NCI-H226 (cell line): ENCODE data around the gene ASMTL.
"Not testable (repeated sequence)": the region's sequence is repeated elsewhere in the genome, so short reads cannot be mapped to it uniquely, and the experiment has no call there.

Source experiments
- DNase-seq: peaks from one replicate; pipeline ENCODE4 v3.0.0-alpha.2; 2015

ASMTL gene

DNA sequence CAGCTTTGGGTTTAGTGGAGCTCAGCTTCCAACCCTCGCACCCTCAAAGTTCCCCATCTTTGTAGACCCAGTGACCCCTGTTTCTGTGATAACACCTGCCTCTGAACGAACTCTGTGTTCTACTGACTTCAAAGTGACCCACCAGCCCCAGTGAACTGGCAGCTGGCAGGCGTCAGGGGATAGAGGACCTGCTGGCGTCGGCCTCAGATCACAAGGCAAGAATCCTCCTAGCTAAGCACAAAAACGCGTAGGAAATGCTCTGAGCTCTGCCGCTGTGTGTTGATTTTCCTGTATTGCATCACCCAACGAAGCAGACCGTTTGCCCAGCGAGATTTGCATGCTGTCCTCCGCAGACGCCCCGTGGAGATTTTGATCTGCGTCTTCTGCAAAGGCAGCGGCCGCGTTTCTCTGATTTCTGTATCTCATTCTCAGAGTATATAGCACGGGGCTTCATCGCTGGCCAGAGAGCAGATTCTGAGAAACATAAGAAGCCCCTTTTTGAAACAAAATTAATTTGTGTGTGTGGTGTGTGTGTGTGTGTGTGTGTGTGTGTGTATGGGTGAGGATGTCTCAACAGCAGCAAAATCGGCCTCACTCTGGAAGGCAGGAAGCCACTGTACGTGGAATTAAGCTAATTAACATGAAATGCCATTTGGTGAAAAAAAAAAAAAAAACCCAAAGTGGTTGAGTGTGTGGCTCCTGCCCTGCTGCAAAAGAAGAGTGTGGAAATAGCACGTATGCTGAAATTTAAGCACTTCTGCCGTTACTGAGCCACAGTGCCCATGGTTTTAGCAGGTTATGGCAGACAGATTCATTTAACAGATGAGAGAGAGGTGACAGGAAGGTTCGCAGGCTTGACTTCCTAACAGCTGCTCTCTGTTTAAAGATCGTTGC is 29.2 kb upstream of the ASMTL start:
- DNase-seq, result peak; percentile 33

DNA sequence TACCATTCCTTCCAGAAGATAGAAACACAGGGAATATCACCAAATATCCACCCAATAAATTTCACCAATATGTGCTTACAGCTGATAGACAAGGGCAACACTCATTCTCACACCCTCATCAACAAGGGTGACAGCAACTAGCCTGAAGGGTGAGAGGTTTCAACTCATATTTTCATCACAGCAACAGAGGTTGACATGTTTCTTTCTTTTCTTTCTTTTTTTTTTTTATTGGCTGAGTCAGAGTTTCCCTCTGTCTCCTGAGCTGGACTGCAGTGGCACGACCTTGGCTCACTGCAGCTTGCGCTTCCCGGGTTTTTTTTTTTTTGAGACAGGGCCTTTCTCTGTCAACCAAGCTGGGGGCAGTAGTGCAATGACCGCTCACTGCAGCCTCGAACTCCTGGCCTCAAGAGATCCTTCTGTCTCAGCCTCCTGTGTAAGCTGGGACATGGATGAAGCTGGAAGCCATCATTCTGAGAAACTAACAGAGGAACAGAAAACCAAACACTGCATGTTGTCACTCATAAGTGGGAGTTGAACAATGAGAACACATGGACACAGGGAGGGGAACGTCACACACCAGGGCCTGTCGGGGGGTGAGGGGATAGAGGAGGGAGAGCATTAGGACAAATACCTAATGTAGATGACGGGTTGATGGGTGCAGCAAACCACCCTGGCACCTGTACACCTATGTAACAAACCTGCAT is 27.5 kb upstream of the ASMTL start:
- DNase-seq, result no peak

DNA sequence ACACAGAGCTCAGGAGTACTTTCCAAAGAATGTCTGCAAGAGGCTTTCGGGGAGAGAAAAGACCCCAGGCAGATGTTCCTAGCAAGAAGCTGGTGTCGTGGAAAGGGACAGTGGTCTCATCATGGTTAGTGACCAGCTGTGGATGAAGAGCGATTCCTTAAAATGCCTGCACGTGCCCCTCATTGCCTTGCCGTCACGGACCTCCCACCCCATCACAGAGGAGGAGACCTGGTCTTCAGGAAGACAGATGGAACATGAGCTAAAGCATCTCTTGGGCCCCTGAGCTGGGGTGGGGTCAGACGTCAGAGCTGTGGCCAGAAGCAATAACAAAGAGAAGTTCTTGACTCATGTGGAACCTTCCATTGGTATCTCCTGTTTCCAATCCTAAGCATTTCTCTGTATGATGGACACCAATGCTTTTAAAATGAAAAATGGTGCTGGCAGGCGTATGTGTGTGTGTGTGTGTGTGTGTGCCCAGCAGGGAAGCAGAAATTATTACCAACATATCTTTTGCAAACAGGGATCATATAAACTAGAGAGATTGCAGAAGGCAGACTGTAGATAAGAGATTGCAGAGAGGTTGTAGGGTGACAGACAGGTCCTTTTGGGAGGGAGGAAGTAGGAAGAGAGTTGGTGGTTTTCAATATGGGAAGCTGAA is 25.2 kb upstream of the ASMTL start:
- no peak for DNase-seq

DNA sequence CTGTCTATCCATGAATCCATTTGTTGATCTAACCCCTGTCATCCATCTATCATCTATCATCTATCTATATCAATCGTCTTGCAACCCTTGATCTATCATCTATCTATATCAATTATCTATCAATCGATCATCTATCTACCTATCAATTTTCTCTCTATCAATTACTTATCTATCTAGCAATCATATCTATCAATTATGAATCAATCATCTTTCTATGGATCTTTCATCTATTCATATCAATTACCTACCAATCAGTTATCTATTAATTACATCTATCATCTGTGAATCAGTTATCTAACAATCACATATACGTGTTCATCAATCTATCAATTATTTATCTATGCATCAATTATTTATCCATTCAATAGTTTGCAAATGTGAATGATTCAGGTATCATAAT is 24.5 kb upstream of the ASMTL start:
- no peak for DNase-seq

DNA sequence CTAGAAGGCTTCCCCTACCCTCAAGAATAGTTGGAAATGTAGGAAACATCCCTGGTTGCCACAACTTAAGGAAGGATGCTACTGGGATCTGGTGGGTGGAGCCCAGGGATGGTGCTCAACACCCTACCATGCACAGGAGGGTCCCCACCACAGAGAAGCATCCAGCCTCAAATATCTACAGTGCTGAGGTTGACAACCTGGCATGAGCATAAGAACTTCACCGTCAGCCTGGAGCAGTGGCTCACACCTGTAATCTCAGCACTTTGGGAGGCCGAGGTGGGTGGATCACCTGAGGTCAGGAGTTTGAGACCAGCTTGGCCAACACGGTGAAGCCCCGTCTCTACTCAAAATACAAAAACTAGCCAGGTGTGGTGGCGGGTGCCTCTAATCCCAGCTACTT is 24.0 kb upstream of the ASMTL start:
- DNase-seq, result no peak

DNA sequence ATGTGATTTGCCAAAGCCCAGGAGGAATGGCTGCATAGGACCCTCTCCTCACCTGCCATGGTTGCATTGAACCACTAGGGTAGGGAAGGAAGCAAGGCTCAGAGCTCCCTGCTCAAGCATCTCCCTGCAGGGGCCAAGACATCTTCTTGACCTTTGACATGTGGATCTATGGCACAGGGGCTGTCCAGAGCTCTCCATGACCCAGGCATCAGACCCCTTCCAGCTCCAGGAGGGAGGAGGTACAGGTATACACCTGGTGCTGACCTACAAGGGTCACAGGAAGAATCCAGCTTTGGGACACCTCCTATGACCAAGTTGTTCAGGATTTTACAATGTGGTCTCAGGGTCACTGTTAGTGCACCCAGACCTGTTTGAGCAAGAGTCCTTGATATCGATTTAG is 23.2 kb upstream of the ASMTL start:
- DNase-seq, result no peak

DNA sequence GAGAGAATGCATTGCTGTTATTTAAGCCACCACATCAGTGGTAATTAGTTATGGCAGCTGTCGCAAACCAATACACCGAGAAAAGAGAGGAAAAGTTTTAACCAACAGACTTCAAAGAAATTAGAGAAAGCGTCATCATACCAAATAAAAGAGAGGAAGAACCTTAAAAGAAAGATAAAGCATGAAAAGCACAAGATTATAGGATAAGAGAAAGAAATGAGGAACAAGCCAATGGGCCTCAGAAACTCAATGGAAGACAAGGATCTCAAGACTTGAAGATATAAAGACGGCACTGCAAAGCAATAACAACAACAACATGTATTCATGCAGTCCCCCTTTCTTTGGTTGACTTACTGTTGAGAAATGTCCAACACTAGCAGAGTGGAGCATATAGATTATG is 22.8 kb upstream of the ASMTL start:
- DNase-seq, result no peak

DNA sequence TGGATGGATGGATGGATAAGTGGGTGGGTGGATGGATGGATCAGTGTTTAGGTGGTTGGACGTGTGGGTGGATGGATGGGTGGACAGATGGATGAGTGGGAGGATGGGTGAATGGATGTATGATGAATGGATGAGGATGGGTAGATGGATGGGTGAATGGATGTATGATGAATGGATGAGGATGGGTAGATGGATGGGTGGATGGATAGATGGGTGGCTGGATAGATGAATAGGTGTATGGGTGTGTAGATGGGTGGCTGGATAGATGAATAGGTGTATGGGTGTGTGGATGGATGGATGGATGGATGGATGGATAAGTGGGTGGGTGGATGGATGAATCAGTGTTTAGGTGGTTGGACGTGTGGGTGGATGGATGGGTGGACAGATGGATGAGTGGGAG is 21.9 kb upstream of the ASMTL start:
- not testable (repeated sequence) for DNase-seq

DNA sequence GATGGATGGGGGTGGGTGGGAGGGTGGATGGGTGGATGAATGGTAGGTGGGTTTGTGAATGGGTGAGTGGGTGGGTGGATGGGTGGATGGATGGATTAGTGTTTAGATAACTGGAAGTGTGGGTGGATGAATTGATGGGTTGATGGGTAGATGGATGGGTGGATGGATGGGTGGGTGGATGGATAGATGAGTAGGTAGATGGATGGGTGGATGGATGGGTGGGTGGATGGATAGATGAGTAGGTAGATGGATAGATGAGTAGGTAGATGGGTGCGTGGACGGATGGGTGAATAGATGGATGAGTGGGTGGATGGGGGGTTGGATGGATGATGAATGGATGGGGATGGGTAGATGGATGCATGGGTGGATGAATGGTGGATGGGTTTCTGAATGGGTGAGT is 20.3 kb upstream of the ASMTL start:
- DNase-seq, result no peak

DNA sequence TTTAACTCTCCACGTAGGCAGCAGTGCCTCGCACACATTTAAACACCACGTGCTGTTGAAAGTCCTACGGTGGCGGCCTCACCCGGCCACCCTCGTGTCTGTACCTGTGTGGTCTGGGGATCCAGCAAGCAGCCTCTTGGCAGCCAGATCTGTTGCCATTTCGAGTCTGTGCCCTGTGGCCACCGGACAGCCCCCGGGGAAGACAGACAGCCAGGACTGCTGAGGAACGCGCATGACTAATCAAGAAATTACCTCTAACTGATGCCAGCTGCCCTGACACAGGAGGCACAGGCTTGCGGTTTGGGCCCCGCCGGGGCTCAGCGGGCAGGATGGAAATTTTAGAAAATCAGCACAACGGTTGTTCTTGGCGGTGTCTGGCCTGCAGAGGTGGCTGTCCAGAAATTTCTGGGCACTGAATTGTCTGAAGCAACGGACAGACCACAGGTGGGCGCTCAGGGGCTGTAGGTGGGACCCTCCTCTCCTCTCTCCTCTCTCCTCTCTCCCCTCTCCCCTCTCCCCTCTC is 15.6 kb upstream of the ASMTL start:
- DNase-seq, result peak; percentile 72

DNA sequence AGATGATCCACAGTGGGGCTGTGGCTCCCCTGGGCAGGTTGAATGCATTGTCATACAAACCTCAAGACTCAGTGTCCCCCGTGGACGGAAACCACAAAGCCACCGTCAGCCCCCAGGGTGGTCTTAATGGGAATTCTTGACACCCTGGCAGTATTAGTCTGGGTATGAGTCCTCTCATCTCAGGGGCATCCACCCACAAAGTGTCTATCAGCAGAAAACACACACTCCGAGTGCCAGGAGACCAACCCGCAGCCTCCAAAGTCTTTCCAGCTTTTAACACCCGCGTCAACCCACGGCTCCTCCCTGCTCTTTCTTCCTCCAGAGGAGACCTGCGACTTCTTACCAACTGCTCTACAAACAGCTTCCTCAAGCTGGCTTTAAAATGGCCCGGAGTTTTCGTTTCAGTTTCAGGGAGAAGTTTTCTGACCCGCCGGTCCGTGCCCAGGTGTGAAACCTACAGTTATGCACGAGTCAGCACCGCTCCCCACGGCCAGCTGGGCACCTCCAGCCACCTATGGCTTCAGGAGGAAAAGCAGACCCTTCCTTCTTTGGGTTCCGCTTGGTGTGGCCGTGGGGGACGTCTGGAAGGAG is 14.4 kb upstream of the ASMTL start:
- no peak for DNase-seq

DNA sequence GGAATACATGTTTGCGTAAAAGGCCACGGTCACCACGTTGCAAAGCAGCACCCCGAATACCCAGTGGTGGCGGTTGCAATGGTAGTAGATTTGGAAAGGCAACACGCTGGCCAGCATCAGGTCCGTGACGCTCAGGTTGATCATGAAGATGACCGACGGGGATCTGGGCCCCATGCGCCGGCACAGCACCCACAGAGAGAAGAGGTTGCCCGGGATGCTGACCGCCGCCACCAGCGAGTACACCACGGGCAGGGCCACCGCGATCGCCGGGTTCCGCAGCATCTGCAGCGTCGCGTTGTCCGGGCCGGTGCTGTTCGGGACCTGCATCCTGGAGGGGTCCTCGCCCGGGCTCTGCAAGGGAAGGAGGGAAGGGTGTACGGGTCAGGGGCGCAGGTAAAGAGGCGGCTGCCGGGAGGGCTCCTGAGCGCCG is 13.5 kb upstream of the ASMTL start:
- no peak for DNase-seq

DNA sequence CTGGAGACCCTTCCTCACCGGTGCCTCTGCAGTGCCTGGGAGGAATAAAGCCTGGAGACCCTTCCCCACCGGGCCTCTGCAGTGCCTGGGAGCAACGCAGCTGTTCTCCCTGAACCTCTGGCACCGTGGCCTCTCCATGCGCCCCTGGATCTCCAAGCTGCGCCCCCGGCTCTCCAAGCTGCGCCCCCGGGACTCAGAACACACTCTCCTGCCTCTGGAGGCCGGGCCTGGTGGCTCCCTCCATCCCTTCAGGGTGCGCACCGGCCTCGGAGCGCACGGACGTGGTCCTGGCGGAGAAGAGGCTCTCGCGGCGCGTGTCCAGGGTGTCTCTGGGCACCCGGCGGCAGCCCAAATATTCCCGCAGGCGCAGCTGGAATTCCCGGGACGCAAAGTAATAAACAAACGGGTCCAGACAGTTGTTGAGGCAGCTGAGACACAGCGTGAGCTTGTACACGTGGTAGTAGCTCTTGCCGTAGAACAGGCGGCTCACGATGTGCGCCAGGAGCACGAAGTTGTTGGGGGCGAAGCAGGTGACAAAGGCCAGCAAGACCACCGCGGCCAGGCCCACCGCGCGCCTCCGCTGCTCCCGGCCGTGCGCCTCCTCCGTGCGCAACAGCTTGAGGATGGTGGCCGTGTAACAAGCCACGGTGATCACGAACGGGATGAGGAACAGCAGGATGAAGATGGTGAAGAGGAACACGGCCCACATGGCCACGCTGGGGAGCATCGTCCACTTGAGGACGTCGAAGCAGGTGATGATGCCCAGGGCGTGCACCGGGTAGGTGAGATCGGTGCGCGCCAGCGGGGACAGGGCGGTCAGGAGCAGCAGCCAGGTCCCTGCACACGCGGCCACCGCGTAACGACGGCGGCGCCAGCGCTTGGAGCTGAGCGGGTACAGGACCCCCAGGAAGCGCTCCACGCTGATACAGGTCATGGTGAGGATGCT is 12.8 kb upstream of the ASMTL start:
- DNase-seq, result no peak

DNA sequence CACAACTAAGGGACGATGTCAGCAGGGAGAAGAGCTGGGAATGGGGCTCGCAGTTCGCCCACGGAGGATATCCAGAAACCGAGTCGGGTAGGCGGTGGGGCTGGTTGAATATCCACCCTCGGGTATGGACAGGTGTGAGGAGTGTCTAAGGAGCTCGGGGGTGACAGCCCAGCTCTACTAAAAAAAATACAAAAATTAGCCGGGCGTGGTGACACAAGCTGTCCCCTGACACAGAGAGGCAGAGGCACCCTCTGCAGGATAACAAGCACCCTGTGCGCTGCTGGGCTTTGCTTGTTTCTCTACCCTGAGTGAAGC is 12.2 kb upstream of the ASMTL start:
- DNase-seq, result no peak

DNA sequence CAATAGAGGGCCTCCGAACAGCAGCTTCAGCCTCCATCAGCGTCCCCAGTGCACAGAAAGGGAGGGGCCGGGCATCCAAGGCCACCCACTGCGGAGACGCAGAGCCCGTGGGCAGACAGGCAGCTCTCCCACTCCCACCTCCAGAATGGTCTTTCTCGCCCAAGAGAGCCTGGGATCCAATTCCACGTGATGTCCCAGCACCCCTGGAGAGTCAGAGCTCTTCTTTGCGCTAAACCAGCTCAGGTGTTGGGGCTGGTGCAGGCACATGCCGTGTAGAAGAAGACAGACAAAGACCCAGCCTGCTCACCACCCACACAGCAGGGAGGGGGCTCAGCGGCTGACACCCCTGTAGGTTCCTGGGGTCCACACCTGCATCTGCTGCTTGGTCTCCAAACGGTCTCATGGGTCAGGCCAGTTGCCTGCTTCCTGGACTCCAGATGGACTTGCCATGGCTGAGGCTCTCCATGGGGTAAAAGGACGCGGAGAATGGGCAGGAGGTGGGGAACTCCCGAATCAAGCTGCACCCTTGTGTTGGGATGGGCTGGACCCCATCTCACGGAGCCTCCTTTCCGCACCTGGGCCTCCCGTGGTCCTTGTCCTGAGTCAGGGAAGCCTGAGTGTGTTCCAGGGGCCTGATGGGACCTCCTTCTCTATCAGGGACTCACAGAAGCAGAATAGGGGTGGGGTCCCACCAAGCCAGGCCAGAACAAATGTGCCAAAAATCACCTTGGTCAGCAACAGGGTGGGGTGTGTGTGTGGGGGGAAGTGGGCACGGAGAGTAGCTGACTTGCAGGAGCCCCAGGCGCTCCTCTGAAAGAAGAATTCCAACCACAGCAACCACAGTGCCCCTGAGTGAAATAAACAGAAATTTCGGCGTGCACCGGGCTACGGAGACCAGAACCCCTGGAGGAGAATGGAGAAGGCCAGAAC is 11.6 kb upstream of the ASMTL start:
- no peak for DNase-seq

DNA sequence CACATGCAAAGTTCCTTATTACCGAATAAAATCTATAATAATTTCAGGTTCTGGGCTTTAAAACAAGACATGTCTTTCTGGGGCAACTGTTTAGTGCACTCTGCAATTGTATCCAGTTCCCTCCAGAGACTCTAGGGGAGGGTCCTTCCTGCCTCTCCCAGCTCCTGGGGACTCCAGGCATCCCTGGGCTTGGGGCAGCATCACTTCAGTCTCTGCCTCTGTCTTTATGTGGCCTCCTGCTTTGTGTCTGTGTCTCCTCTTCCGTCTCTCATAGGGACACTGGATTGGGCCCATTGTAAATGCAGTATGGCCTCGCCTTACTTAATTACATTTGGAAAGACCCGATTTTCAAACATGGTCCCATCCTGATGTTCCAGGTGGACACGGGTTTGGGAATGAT is 10.9 kb upstream of the ASMTL start:
- DNase-seq, result no peak

DNA sequence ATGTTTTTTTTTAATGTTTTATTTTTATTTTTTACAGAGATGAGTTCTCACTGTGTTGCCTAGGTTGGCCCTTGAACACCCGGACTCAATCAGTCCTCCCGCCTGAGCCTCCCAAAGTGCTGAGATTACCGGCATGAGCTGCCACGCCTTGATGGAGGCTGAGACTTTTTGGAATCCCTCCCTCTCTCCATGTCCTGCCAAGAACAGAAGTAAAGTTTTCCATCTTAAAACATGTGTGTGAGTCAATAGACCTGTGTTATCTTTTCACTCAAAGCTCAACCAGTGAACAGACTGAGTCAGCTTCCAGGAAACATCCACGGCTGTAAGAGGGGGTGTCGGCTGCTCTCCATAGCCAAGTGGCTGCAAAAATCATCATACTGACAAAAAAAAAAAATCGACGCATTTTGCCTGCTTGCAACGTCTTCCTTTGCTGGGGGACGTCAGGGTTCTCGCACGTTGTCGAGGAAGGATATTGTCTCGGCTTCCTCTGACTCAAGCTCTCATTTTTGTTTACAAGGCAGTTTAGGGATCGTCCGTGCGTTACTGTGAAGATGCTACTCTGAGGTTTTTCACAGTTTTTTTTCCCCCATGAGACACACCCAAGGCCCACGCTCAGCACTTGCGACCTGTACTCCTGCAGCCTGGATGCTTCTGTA is 10.0 kb upstream of the ASMTL start:
- DNase-seq, result peak; percentile 92

DNA sequence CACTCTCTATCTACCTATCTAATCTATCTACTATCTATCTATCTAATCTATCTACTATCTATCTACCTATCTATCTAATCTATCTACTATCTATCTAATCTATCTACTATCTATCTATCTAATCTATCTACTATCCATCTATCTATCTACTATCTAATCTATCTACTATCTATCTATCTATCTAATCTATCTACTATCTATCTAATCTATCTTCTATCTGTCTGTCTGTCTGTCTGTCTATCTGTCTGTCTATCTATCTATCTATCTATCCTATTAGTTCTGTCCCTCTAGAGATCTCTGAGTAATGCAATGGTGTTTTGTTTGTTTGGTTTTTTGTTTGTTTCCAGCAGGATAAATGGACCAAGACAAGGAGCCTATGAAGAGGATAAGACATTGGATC is 9.4 kb upstream of the ASMTL start:
- DNase-seq, result no peak

DNA sequence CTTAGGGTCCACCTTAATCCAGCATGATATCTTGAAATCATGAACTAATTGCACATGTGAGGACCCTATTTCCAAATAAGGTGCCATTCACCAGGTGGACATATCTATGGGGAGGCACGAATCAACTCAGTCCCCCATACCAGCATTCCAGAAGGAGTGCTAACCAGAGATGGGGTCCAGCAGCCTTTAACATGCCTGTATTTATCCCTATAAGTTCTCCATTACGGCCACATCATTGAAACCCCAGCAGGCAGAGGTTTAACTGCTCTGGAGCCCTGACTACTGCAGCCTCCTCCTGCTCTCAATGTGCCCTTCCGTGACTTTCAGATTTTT is 3.2 kb upstream of the ASMTL start:
- DNase-seq, result no peak

DNA sequence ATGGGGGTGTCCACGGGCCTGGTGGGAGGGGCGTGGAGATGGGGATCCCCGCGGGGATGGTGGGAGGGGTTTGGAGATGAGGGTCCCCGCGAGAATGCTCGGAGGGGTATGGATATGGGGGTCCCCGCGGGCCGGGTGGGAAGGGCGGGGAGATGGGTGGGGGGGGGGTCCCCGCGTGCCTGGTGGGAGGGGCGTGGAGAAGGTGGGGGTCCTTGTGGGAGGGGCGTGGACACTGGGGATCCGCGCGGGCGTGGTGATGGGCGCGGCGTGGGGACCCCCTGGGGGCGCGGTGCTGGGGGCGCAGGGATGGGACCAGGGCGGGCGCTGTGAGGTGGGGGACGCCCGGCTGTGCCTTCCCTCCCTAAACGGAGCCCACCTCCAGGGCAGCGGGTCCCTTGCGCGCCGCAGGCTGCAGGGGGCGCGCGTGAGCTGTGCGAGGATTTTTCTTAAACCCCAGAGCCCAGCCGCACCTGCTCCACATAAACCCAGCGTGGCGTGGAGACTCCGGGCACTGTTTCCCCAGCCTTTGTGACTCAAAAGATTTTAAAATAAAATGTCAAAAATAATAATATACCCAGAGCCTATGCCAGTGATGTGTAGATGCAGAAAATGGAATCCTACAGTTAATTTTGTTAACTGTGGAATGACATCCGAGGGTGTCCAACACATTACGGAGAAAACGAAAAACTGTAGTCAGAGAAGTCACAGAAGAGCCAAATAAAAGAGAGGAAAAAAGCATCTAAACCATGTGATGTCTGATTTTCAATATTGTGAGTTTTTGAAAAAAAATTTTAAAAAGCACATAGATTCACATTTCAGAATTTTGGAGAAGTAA is 1.5 kb upstream of the ASMTL start:
- DNase-seq, result peak; percentile 58
